Activated CD8-positive, alpha-beta memory T cell treated with anti-CD3 and anti-CD28 coated beads, Interleukin-2, amount 50 U/mL, for 1 hour (primary cell): ENCODE results near the gene SCD5.

ENCODE experiments used
- DNase-seq: peaks from one replicate; pipeline ENCODE4 v3.0.0-alpha.2; 2020; ENCODE audit errors: extremely low read depth

The SCD5 gene

DNA sequence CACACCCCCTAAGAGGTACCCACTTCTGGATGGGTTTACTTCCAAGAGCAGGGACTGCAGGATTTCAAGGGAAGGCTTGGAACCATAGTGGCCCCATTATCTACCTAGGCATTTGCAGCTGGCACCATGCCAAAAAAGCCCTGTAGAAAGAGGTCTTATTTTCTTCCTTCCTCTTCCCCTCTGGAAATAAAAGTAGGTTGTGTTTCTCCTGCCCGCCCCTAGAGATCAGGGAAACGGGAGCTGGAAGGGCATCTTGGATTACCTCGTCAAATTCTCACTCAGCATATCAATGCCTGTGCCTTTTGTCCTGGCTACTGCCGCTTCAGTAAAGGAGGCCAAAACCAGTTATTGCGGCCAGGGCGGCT, 1.6 kb downstream of the SCD5 start:
- no peak for DNase-seq

DNA sequence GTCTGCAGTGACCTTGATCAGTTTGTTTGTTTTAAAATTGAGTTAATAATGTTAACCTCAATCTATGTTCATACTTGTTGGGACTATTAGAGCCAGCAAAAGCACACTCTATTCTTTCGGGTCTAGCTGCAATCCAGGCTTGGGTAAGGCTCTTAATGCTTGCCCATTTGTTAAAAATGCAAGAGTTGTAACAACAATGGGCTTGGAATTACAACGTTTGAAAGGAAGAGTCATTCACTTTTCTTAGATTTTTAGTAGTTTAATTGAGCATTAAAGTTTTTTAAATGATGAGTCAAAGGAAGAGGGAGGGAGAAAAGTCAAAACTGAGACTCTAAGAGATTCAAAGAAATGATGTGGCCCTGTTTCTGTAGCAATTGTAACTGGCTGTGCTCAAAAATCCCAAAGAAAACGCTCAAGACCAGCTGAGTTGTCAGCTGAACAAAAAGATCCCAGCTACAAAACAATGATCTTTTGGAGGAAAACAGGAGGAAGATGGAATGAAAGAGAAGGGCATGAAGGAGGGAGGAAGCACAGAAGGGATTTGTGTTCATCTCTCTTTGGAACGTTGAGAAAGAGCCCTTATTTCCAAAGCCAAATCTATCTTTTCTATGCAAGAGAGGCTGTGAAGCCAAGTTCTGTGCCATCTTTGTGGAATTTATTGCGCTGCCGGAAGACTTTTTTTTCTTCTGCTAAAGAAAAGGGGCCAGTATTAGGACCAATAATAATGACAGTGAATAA, 5.5 kb downstream of the SCD5 start:
- no peak for DNase-seq

DNA sequence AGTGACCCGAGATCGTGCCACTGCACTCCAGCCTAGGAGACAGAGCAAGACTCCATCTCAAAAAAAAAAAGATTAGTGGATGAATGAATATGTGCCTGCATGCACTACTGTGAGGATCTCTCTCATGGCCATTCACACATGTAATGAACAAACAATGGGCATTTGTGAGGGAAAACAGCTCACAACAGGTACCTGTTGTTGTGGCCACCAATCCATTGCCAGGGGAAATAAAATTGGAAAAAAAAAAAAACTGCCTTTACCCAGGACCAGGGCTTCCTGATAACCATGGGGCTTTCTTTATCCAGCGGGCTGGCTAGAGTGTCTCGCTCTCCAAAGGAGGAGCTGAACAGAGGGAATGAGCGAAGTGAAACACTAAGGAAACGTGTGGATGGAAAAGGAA, 7.4 kb downstream of the SCD5 start:
- no peak for DNase-seq

DNA sequence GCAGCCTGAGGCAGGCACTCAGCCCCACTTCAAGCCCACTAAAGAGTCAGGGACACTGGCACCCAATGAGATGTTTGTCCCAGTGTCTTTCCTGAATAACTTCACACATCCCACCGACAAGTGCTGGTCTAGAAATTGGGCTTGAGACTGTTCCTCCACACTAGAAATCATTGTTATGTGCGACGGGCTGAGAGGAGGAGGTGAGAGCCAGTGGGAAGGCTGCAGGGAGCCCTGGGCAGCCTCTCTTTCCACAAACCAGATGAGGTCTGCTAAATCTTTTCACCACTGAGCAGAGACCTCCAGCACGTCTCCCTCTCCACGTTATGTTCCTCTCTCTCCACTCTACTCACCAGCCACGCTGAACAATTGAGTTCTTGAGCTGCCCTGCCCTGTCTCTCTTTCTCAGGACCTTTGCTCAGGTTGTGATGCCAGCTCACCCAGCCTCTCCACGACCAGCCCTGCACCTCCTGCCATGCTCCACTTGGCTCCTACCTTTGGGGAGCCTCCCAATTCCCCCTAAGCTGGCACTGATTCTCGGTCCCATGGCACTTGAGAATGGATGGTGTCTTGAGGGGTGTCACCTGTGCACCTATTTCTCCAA, 8.4 kb downstream of the SCD5 start:
- no peak for DNase-seq

DNA sequence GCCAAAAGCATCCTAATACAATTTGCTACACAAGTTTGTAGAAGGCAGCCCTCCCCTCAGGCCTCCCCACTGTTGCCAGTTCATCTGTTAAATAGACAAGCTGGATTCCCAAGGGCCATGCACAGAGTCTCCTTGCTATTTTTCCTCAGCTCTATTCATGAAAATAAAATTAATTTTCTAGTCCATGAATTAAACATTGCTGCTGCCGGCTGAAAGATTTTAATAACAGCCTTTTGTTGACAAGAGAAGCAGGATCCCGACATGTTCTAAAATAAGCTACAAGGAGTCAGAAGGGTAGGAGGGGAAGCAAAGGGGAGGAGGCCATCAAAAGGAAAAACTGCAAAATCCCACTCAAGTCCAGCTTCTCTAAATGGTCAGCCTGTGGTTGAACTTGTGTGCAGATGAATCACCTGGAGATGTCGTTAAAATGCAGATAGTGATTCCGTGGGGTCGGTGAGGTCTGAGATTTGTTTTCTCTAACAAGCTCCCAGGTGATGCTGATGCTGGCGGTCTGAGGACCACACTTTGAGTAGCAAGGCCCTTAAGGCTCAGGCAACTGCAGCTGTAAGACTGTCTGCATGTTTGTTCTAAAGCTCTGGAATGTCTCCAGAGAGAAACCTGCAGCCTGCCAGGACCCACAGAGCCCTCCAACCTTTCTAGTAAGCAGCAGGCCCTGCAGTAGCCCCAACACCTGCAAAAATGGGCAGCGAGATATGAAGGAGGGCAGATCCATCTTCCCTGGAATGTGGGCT, 9.4 kb downstream of the SCD5 start:
- DNase-seq = no peak

DNA sequence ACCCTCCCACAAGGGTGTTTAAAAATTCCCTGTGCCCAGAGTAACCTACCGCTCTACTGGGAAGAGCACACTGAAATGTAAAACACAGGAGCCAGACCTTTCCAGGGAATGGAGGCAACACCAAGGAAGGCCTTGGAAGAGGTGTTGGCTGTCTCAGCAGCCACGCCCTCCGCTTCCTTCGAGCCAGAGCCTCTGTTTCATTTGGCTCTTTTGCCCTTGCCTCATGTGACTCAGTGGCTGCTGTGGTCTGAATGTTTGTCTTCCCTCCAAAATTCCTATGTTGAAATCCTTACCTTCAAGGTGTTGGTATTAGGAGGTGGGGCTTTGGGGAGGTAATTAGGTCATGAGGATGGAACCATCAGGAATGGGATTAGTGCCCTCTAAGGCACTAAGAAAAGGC, 11.3 kb downstream of the SCD5 start:
- no peak for DNase-seq

DNA sequence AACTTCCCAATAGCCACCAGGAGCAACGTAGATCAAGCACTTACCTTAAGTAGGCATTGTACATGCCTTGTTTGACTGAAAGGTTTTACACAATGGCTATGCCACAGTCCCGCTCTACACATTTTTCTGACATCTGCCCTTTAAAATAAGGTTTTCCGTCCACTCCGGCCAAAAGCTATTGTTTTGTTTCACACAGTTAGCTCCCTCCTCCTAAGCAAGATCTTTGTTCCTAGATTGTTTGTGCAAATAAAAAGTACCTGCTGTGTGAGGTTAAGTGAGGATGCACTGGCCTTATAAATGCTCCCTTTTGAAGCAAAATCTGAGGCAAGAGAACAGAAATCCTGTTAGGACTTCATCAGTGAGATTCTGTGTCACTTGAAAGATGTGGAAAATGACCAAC, 11.8 kb downstream of the SCD5 start:
- no peak for DNase-seq

DNA sequence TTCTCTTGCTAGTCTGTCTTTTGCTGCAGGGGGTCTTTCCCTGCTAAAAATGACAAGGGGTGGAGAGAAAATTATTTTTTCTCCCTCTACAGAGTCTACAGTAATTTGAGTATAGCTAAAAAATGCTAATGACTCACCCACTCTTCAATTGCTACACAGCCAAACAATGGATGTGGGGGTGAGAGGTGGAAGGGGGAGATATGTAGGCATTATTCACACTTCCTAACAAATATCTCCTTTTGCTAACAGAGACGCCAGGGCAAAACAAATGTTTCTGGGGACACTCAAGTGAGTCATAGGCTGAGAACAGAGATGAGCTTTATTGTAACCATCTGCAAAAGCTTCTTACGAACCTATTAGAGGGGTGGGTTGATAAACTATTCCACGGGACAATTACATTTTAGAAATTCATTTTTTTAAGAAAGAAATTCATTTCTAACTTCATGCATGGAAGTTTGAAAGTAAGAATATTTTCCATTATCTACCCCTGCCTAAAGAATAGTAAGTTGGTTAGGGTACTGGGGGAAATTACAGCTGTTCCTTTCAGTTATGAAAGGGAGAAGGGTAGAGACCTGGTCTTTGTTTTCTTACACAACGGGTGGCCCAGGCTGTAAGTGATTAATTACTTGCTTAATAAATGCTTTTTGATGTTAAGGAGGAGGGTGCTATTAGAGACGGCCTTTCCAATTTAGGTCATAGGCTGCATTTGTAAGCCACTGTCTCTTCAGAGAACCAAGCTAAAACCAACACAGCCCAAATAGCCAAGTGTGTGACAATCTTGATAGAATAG, 12.8 kb downstream of the SCD5 start:
- DNase-seq = no peak

DNA sequence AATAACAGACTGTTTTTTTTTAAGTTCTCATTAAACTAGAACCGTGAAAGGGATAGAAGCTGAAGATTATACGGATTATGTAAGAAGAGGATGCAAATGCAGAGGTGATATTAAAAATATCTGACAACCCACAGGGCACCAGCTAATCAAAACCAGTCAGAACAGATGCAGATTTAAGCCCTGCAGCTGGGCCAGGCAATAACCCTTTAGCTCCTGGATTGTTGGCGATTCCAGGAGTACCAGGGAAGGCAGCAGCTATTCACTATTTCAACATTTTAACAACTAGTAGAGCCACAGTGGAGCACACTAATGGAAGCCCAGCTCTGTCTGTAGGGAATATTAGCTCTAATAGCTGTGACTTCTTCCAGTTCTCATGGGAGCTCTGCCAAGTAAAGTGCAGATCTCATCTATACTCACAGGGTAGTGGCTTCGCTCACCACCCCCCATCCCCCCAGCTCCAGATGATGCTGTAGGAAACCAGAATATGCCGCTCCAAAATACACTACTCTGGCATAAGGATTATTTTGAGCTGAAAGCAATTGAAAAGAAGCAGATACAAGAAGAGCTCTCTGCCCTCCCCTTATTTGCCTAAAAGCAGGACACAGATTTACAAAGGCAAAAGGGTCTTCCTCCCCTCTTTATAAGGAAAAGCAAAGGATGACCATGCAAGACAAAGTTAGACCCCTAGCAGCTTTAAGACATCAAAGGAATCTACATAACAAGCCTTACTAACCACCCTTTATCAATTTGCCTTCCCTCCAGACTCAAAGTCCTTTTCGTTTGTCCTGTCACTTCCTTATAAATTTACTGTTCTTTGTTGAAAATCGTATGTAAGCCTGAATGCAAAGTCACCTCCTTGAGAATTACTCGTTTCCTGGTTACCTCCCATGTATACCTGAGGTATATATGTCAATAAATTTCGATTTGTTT, 13.7 kb downstream of the SCD5 start:
- no peak for DNase-seq

DNA sequence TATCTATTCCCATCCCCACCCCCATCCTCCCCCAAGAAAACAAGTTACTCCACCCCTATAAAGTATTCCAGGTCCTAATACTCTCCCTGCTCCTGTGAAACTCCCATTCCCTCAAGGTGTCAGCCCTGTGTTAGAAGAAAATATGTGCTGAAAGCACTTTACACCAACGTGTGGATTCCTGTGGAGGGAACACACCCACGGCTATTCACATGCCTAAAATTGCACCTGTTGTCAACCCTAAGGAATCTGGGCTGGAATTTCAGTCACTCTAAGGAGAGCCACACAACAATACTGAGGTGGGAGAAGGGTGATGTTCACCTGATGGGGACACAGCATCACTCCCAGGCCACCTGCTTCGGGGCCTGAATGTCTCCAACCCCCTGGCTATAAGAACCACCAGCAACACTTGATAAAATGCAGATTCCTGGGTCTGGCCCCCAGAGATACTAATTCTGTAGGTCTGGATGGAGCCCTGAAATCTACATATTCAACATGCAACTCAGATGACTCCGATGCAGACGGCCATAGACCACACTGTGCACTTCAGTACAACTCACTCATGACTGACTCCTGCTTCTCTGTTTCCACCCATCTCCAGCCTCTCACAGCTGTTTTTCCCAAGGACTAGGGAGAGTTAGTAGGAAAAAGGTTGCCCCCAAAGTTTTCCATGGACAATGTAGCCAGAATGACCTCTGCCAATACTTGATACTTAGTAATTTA, 15.8 kb downstream of the SCD5 start:
- no peak for DNase-seq

DNA sequence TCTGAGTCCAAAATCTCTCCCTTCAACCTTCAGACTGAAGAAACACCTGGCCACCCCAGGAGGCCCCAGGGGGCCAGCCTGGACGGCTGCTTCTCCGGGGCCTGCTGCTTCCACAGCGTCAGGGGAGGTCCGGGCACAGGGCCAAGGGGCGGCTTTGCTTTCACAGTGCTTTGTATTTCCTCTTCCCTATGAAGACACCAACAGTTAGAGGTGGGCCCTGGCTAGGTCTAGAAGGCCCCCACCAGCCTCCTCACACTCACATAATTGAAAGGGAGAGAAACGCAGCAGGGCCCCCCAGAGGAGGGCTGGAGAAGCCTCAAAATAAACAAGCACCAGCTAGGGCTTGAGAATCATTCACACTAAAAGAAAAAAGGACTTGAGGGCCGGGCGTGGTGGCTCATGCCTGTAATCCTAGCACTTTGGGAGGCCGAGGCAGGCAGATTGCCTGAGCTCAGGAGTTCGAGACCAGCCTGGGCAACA, 17.8 kb downstream of the SCD5 start:
- DNase-seq = no peak

DNA sequence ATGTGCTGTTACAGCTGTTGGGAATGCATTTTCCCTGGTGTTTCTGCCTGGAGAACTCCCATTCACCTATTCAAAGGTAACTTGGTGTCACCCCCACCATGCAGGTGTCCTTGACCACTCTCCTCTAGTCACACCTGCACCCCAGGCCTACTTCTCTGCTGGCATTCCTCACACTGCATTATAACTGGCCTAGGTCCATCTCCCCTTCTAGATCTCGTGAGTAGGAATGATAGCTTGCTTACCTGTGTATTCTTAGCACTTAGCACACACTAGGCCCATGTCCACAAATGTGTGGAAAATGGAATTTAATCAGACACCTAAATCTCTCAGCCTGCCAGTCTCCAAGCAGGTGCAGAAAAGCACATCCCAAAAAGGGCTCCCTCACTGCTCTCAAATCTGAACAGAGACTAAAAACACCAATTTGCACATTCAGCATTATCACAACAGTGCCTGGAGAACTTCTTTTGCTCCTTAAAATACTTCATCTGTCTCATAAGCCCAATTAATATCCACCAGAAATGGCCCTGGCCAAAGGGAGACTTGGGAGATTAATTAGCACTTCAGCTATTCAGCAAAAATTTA, 18.3 kb downstream of the SCD5 start:
- no peak for DNase-seq

DNA sequence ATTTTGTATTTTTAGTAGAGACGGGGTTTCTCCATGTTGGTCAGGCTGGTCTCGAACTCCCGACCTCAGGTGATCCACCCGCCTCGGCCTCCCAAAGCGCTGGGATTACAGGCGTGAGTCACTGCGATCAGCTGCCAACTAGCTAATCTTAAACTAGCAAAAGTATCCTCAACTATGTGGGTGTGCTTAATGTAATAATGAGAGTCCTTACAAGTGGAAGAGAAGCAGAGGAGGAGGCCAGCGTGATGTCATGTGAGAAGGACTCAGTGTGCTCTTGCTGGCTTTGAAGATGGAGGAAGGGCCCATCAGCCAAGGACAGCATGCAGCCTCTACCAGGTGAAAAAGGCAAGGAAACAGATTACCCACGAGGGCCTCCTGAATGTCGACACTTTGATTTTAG, 19.6 kb downstream of the SCD5 start:
- DNase-seq = no peak

DNA sequence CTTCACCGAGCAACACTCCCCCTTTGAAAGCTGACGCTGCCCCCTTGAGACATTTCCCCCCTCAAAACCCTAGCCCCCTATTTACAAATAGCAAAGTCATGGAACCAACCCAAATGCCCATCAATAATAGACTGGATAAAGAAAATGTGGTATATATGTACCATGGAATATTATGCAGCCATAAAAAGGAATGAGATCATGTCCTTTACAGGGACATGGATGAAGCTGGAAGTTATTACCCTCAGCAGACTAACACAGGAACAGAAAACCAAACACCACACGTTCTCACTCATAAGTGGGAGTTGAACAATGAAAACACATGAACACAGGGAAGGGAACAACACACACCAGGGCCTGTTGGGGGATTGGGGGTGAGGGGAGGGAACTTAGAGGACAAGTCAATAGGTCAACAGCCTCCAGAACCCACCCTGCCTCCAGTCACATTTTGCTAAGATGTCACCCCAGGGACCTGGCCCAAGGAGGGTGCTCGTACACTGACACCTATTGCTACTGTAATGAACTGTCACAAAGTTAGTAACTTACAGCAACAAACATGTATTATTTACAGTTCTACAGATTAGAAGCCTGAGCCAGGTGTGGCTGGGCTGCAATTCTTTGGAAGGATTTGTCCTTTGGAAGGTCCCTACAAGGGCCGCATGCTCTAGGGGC, 20.6 kb downstream of the SCD5 start:
- no peak for DNase-seq

DNA sequence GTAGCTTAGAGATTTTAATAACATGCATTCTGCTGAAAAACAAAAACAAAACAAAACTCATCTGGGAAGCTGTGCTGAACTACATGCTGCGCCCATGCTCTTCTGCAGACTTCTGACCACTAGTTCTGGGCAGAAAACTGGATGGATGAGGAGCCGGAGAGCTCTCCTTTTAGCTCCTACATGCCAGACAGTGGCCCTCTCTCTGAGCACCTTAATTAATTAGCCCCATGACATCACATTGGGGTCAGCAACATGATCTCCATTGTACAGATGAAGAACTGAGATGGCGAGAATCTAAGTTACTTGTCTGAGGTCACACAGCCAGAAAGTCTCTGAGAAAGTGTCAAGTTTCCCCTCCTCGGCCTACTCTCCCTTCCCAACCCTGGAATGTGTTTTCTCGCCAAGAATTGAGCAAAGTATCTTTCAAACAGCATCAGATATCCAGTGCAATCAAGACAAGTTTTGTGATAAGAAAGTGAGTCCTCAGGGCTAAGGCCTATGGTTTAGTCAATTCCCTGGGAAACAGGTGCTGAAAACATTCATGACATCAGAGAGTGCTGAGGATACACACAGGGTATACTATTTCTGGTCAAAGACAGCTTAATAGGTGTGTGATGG, 21.6 kb downstream of the SCD5 start:
- DNase-seq = no peak

DNA sequence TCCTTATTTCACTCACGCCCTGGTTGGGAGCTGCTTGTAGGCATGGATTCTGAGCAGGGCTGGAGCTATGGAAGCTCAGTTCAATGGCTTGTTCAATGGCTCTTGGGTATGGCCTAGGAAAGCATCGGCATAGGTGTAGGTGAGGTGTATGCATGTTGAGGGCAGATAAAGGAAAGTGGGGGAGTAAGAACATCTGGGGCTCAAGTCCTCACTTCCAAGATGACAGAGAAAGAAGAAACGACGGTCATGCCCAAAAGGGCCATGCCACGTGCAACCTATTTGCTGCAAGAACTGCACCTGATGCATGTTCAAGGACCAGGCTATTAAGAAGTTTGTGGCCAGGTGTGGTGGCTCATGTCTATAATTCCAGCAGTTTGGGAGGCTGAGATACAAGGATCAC, 23.4 kb downstream of the SCD5 start:
- no peak for DNase-seq

DNA sequence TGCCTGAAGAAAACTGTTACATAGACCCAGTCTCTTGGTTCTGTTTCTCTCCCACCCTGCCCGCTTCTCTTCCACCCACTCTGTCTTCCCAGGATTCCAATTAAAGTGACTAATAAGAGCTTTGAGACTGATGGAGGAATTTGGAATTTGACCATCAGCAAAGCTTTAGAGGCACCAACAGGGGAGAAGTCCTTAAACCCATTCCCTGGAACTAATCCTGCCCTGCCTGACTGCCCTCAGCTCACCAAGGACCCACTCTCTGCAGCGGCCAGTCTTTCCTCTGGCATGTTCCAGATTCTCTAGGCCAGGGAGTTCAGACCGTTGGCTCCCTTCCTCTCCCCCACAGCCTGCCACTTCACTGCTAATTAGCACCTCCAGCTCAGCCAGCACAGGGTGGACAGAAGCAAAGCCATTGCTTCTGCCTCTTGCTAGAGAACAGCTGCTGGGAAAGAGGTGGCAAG, 23.9 kb downstream of the SCD5 start:
- DNase-seq = no peak

DNA sequence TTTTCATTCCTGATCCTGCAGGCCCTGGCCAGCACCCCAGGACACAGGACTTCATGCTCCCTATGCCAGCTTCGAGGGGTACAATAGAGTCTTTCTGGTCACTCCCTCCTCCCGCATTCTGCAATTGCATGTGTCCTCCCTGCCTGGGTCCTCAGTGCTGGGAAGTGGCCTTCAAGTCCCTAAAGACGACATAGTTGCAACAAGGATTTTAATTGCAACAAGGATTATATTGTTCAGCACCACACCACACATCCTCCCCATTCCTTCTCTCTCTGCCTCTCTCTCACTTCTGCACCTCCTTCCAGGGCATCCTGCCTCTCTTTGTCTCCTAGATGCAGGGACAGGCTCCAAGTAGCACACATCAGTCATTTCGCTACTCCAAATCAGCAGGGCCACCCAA, 25.5 kb downstream of the SCD5 start:
- no peak for DNase-seq

DNA sequence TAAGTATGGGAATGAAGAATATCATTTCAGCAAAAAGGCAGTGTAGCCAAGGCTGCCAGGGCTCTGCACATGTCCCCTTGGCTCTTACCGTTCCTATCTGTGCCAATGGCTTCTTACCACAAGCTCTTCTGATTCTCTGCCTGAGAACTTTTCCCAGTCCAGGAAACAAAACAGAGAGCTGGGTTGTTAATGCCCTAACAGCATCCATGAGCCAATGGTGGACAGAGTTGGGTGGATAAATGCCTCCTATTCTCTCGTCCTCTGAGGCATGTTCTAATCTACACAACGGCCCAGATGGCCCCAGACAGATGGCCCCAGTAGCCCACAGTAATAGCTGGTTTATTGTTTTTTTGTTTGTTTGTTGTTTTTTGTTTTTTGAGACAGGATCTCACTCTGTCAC, 28.0 kb downstream of the SCD5 start:
- DNase-seq = no peak
